Measurements from ENCODE around the gene ARRDC2. TPM values are rescaled to one million over a fixed set of nuclear protein-coding genes. Genes with fewer than 3 reads are reported as not detected.

The ARRDC2 gene
- total RNA-seq, 2 experiments from 2014 or later = 35.3 to 45.2 TPM

- no peak for ATAC-seq
- Mint-ChIP-seq H3K4me1 (peaks cover 8% of the 10 kb centered on the region), H3K27ac (no peak overlapping the region), H3K36me3 (peaks cover 19% of the 10 kb centered on the region), H3K27me3 (no peaks in the 10 kb centered on the region), H3K9me3 (ENCODE audit: low read depth) (no peaks in the 10 kb centered on the region), H3K4me3 (no peak overlapping the region)
- DNase-seq = no peak
- CTCF ChIA-PET = interaction anchor here (1.3 to 9.7 kb wide), 9 partner anchors 9 to 74 kb away, joined by 3 to 118 read pairs (median 6); partner anchors contain the start of gene ARRDC2
Observed at GRCh38 chr19:18059902-18060301, 51.9 kb downstream of the ARRDC2 start.

GRCh38 chr19:18060472-18060871 lies 52.5 kb downstream of the ARRDC2 start:
- H3K27ac Mint-ChIP-seq = no peak overlapping the region
- peaks cover 22% of the 10 kb centered on the region for H3K36me3 Mint-ChIP-seq
- no peak for DNase-seq
- H3K27me3 Mint-ChIP-seq = no peaks in the 10 kb centered on the region
- H3K9me3 Mint-ChIP-seq (ENCODE audit: low read depth) = no peaks in the 10 kb centered on the region
- H3K4me3 Mint-ChIP-seq = no peak overlapping the region
- ATAC-seq = no peak
- peaks cover 8% of the 10 kb centered on the region for H3K4me1 Mint-ChIP-seq
- CTCF ChIA-PET = interaction anchor here (1.3 to 9.7 kb wide), 5 partner anchors 53 to 122 kb away, joined by 3 to 118 read pairs (median 7); partner anchors contain the start of gene ARRDC2

GRCh38 chr19:18062028-18062427 lies 54.1 kb downstream of the ARRDC2 start:
- H3K4me3 Mint-ChIP-seq = no peak overlapping the region
- peaks cover 8% of the 10 kb centered on the region for H3K4me1 Mint-ChIP-seq
- no peaks in the 10 kb centered on the region for H3K9me3 Mint-ChIP-seq (ENCODE audit: low read depth)
- peaks cover 27% of the 10 kb centered on the region for H3K36me3 Mint-ChIP-seq
- no peak for DNase-seq
- CTCF ChIA-PET = interaction anchor here (1.1 to 9.7 kb wide), 8 partner anchors 48 to 124 kb away, joined by 3 to 118 read pairs (median 4); partner anchors contain the start of gene ARRDC2
- no peak for ATAC-seq
- no peak overlapping the region for H3K27ac Mint-ChIP-seq
- H3K27me3 Mint-ChIP-seq = no peaks in the 10 kb centered on the region

- peaks cover 28% of the 10 kb centered on the region for H3K36me3 Mint-ChIP-seq
- CTCF ChIA-PET = interaction anchor here (0.7 to 9.7 kb wide), 10 partner anchors 12 to 188 kb away, joined by 3 to 118 read pairs (median 5); partner anchors contain the start of genes ARRDC2, CCDC124, IL12RB1 and MAST3
- peaks cover 2% of the 10 kb centered on the region for H3K4me1 Mint-ChIP-seq
- no peak overlapping the region for H3K27ac Mint-ChIP-seq
- DNase-seq (peak; percentile 51), ATAC-seq (no peak)
- H3K9me3 Mint-ChIP-seq (ENCODE audit: low read depth) = no peaks in the 10 kb centered on the region
- no peaks in the 10 kb centered on the region for H3K27me3 Mint-ChIP-seq
- H3K4me3 Mint-ChIP-seq = no peak overlapping the region
Observed at GRCh38 chr19:18063463-18063862, 55.5 kb downstream of the ARRDC2 start.

Other genes with a start within 250 kb of the ARRDC2 start
- not detected for gene B3GNT3, start 213.0 kb upstream of the ARRDC2 start, total RNA-seq
- 1 to 10 TPM; 1.7 to 2.2 TPM for gene INSL3, start 186.7 kb upstream of the ARRDC2 start, total RNA-seq
- 100 to 1,000 TPM; 137 to 146 TPM for gene JAK3, start 160.2 kb upstream of the ARRDC2 start, total RNA-seq
- gene RPL18A, start 148.3 kb upstream of the ARRDC2 start, total RNA-seq = 1,000 to 10,000 TPM; 1,945 to 2,182 TPM
- under 1 TPM; 0.59 to 0.73 TPM for gene SLC5A5, start 136.2 kb upstream of the ARRDC2 start, total RNA-seq
- 100 to 1,000 TPM in 1 of 2 experiments, 10 to 100 TPM in 1; 83.8 to 101 TPM for gene CCDC124, start 75.2 kb upstream of the ARRDC2 start, total RNA-seq
- under 1 TPM in 1 of 2 experiments, not detected in 1; 0.21 TPM for gene KCNN1, start 41.1 kb upstream of the ARRDC2 start, total RNA-seq
- gene IL12RB1, start 78.8 kb downstream of the ARRDC2 start, total RNA-seq = 10 to 100 TPM; 69.9 to 76.2 TPM
- 10 to 100 TPM; 25.7 to 34.1 TPM for gene MAST3, start 89.6 kb downstream of the ARRDC2 start, total RNA-seq
- gene PIK3R2, start 145.0 kb downstream of the ARRDC2 start, total RNA-seq = 10 to 100 TPM in 1 of 2 experiments, 1 to 10 TPM in 1; 8.0 to 11.2 TPM
- gene IFI30, start 165.6 kb downstream of the ARRDC2 start, total RNA-seq = 10 to 100 TPM; 57.1 to 66.2 TPM
- gene MPV17L2, start 185.0 kb downstream of the ARRDC2 start, total RNA-seq = 10 to 100 TPM in 1 of 2 experiments, 1 to 10 TPM in 1; 8.2 to 12.9 TPM
- 1 to 10 TPM; 3.5 to 3.7 TPM for gene RAB3A, start 195.9 kb downstream of the ARRDC2 start, total RNA-seq
- under 1 TPM; 0.14 to 0.23 TPM for gene PDE4C, start 218.3 kb downstream of the ARRDC2 start, total RNA-seq

Measured in activated CD8-positive, alpha-beta memory T cell treated with anti-CD3 and anti-CD28 coated beads, Interleukin-2, amount 10 ng/mL, durations not matched to agents 7 days and 5 days (primary cell).